Measurements from ENCODE around the gene CNTNAP5. TPM values are rescaled to one million over a fixed set of nuclear protein-coding genes. Genes with fewer than 3 reads are reported as not detected.

The CNTNAP5 gene
- total and polyA plus RNA-seq, 2 of the 8 experiments (the other 6 are each of a cell fraction or from before 2014, with no cell fraction given) = 0.11 to 0.76 TPM

GRCh38 chr2:124824441-124824840 is 799.4 kb downstream of the CNTNAP5 start (continued):
- TF ChIP-seq SRF (IDR thresholded peaks at IDR 0.05; ENCODE audit: low read depth, low read length) = no peak

All from H1 (cell line).